Fibroblast of the aortic adventitia (primary cell): ENCODE data around the gene ST6GALNAC4. TPM values are rescaled to one million over a fixed set of nuclear protein-coding genes. Genes with fewer than 3 reads are reported as not detected.

ENCODE experiments used
- DNase-seq: peaks from one replicate; pipeline ENCODE4 v3.0.0-alpha.2; 2010; ENCODE audit warnings: low read depth
- H3K4me3 ChIP-seq: 2 replicates; pipeline ENCODE4 v1.5.1; 2011; ENCODE audit warnings: low read depth, mild to moderate bottlenecking, control low read depth, low read length, moderate library complexity
- total RNA-seq: library from RNA; depleted of rRNA; stranded (reverse); fragments of >200 nt; gene quantifications from 2 replicates; pipeline ENCODE4 v1.2.3, GENCODE V29; 2012; ENCODE audit warnings: low replicate concordance
- TF ChIP-seq, protein P1 (sequence below): IDR thresholded peaks from 2 replicates; pipeline ENCODE4 v1.5.1; 2011; ENCODE audit warnings: mild to moderate bottlenecking, low read length, control low read depth, inconsistent platforms; ENCODE audit not compliant: insufficient read depth

Gene ST6GALNAC4
- total RNA-seq, 1 donor: 37.1 TPM

DNA sequence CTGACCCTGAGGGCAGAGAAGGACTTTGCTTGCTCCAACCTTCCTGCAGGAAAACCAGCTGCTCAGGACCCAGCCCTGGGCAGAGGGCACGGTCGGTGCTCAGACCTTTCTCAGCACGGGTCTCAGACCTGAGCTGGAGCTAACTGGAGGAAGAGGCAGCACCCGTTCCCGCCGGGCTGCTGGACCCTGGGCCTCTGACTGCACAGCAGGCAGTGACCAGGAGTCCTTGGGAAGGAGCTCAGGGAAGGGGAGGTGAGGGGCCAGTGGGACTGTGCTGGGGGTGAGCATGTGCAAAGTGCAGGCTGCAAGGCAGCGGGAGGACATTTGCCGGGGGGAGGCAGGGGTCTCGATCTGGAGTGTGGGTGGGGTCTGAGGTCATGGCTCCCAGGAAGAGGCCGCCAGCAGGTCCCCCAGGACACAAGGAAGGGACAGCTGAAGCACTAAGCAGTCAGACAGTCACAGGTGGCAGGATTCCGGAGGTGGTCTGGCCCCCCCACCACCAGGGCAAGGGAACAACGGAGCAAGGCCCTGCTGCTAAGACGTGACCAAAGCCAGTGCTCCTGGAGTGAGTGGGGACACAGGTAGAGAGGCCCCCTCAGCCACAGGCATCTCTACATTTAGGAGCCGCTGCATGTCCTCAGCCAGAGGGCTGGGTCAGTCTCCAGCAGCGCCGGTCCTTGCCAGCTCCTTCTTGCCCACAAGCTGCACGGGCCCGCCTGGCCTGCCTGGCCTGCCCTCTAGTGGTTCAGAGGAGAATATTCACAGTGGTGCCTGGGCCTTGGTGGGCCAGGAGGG is 25.6 kb upstream of the ST6GALNAC4 start:
- peak; percentile 71 for DNase-seq
- no peak overlapping the region for H3K4me3 ChIP-seq
- TF ChIP-seq, protein P1, sequence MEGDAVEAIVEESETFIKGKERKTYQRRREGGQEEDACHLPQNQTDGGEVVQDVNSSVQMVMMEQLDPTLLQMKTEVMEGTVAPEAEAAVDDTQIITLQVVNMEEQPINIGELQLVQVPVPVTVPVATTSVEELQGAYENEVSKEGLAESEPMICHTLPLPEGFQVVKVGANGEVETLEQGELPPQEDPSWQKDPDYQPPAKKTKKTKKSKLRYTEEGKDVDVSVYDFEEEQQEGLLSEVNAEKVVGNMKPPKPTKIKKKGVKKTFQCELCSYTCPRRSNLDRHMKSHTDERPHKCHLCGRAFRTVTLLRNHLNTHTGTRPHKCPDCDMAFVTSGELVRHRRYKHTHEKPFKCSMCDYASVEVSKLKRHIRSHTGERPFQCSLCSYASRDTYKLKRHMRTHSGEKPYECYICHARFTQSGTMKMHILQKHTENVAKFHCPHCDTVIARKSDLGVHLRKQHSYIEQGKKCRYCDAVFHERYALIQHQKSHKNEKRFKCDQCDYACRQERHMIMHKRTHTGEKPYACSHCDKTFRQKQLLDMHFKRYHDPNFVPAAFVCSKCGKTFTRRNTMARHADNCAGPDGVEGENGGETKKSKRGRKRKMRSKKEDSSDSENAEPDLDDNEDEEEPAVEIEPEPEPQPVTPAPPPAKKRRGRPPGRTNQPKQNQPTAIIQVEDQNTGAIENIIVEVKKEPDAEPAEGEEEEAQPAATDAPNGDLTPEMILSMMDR: peak; percentile 85

DNA sequence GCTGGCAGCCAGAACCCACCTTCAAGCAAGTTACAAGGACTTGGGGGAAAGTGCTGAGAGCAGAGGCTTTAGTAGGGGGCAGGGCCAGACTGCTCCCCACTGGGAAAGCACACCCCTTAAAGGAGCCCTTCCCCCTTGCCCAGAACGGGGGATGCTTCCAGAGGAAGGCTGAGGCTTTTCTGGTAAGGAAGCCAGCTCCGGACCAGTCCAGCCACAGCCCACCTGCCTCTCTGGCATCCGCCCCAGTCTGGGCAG is 25.0 kb upstream of the ST6GALNAC4 start:
- TF ChIP-seq, protein P1: no peak
- no peak for DNase-seq
- no peak overlapping the region for H3K4me3 ChIP-seq

DNA sequence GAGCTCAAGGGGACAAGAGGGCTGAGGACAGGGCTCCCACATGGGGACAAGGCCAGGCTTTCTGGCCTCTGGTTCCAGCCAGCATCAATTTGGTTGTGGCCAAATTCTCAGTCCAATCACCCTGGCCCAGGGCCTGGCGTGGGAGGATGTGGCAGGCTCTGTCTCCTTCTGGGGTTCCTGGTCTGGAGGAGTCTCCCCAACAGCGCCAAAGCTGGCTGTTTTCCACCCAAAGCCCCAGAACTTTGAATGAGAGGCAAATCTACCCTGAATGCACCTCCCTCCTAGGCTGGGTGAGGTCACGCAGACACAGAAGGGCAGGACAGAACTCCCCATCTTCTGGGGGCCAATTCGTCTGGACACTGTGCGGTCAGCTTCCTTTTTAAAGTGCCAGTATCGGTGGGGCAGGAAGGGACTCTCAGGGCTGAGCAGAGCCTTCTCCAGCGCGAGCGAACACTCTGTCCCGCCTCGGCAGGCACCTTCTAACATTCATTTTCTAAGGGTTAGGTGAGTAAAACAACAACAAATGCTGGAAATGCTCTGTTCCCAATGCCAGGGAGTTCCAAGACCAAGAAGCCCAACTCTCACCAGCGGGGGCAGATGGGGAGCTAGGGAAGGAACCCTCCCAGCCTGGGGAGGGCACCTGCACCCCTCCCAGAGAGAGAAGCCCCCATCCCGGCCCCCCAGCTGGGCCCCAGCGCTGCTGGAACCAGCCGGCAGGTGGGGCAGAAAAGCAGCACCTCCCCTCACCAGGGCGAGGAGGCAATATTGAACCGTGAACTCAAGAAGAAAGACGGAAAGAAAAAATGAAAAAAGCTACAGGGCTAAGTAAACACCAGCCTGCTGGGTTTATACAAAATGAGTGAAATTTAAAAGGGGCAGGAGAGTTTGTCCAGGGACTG is 24.5 kb upstream of the ST6GALNAC4 start:
- DNase-seq: no peak
- no peak overlapping the region for H3K4me3 ChIP-seq
- TF ChIP-seq, protein P1: no peak

DNA sequence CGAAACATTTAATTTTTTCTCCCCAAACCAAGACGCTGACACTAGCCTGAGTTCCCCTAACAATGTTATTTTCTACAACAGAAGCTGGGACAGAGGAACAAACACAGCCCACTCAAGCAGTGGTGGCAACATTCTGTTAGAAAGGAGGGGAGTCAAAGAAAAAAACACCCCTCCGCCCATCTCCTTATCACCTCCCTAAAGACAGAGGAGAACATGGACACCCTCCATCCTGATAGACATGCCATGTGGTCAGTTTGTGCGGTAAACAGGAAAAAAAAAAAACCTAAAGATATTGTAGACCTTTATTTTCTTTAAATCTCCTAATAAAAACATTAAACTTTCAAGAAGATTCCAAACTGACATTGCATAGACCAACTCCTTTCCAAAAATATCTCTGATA is 23.8 kb upstream of the ST6GALNAC4 start:
- TF ChIP-seq, protein P1: no peak
- DNase-seq: no peak
- H3K4me3 ChIP-seq: no peak overlapping the region

DNA sequence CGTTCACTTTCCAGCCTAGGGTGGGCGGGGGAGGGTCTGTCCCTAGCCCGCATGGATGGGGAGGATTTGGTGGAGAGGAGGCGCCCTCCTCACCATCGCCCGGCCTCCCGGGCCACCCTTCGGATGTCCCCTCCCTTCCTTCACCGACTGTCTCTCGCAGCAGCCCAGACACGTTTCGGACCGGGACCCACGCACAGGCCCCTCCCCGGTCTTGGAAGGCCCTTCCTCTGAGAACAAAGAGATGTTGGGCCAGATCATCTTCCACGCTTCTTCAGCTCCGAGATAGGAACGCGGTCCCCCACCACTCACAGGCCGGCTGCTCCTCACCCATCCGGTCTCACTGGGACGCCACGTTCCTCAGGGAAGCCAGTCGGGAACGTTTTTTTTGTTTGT is 21.5 kb upstream of the ST6GALNAC4 start:
- no peak for DNase-seq
- TF ChIP-seq, protein P1: no peak
- peak overlapping the region; percentile 93 for H3K4me3 ChIP-seq

DNA sequence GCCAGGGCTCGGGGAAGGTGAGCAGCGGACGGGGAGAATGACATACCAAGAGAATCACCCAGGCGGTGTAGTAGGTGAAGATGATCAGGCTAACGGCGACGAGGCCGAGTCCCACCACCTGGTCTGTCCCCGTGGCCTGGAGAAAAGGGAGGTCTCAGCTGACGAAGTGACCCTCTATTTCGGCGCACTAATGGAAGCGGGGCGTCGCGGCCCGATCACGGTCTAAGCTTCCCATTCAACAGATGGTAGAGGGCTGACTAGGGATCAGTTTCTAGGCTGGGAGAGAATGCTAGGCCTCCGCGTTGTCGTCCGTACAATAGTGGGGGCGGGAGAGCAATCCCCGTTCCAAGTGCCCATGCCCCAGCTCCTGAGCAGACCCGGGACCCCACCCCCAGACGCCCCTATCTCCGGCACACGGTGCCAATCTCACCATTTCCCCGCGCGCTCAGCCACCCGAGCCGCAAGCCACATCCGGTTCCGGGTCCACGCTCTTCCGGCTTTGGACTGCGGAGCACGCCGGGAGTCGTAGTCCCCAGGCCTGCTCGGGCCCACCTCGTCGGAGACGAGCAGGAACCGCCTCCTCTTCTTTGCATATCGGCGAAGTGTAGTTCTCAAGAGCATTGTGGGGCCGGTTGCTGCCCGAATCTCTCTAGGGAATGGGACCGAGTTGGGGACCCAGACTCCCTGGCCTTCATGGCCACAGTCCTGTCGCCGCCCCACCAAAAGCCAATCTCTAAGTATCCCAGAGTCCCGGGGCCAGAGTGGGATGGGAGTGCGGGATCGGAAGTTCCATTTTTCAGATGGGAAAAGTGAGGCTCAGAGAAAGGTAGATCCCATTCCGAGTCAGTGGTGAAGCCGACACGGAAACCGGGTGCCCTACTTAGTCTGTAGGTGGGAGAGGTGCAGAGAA is 20.8 kb upstream of the ST6GALNAC4 start, which contains the start of gene DPM2:
Gene DPM2 (minus strand): TSS at position 467 of the 910 bp plus-strand sequence. CDS start 34 bp downstream, at position 433.
- H3K4me3 ChIP-seq: peak within 1 kb of the TSS; percentile 93
- DNase-seq: peak; percentile 77
- TF ChIP-seq, protein P1: no peak
